Prostate gland (tissue), 2 donors: ENCODE measurements around the gene PDS5A.

ENCODE experiments used
- CTCF ChIP-seq, 4 experiments: fragments of 200-600 bp in 2 of 4; fragments of 450-650 bp in 2 of 4; sonication (generic) in 2 of 4; IDR thresholded peaks; 1 replicate in 3 of 4; 2 replicates in 1 of 4; pipeline ENCODE4 v1.5.1; 2016 to 2019; ENCODE audit warnings: antibody characterized with exemption in 4 of 4, mild to moderate bottlenecking in 2 of 4, moderate library complexity in 2 of 4
- POLR2A ChIP-seq: fragments of 450-650 bp; IDR thresholded peaks from one replicate; pipeline ENCODE4 v1.6.1; 2016; ENCODE audit warnings: antibody characterized with exemption, mild to moderate bottlenecking
- POLR2AphosphoS5 ChIP-seq: sonication (generic); formaldehyde crosslinking; IDR thresholded peaks from one replicate; pipeline ENCODE4 v1.6.1; 2017; ENCODE audit warnings: antibody characterized with exemption

- TF ChIP-seq POLR2A (no peak), CTCF (IDR thresholded peaks at IDR 0.05) (no peak), POLR2AphosphoS5 (no peak)
Observed at GRCh38 chr4:39994406-39994805, 16.7 kb upstream of the PDS5A start.
